Brain microvascular endothelial cell (primary cell): ENCODE results near the gene TAMALIN.

Source experiments
- DNase-seq: peaks from one replicate; pipeline ENCODE4 v3.0.0-alpha.2; 2020
- H3K27ac ChIP-seq: fragments of 250-450 bp; sonication (Bioruptor Pico); 2 replicates; pipeline ENCODE4 v1.5.1; 2020; ENCODE audit warnings: mild to moderate bottlenecking, moderate library complexity
- H3K27me3 ChIP-seq: fragments of 250-450 bp; sonication (Bioruptor Pico); replicated peaks from 2 replicates; pipeline ENCODE4 v1.5.1; 2020; ENCODE audit warnings: mild to moderate bottlenecking
- H3K36me3 ChIP-seq: fragments of 250-450 bp; sonication (Bioruptor Pico); replicated peaks from 2 replicates; pipeline ENCODE4 v1.5.1; 2020; ENCODE audit warnings: mild to moderate bottlenecking
- H3K4me3 ChIP-seq: 2 replicates; pipeline ENCODE4 v1.5.1; 2011; ENCODE audit warnings: low read depth, mild to moderate bottlenecking, control low read depth, low read length, moderate library complexity
- in situ Hi-C: cut with HindIII; loops from 2 replicates; pipeline ENCODE4 v1.10.0; 2017; ENCODE audit warnings: low sequenced_read_pairs, low pct_ligation_motif_present
- TF ChIP-seq, protein P1 (sequence below): IDR thresholded peaks from 2 replicates; pipeline ENCODE4 v1.5.1; 2011; ENCODE audit warnings: low read depth, mild to moderate bottlenecking, moderate library complexity, low read length, control low read depth, inconsistent platforms; ENCODE audit errors: missing control alignments

Gene TAMALIN

GRCh38 chr12:52007982-52008510, 1.3 kb downstream of the TAMALIN start:
- Histone ChIP-seq H3K27ac (no peak overlapping the region), H3K36me3 (no peaks in the 10 kb centered on the region), H3K4me3 (peak overlapping the region; percentile 64), H3K27me3 (peaks cover 16% of the 10 kb centered on the region)
- no peak for DNase-seq
- TF ChIP-seq, protein P1, sequence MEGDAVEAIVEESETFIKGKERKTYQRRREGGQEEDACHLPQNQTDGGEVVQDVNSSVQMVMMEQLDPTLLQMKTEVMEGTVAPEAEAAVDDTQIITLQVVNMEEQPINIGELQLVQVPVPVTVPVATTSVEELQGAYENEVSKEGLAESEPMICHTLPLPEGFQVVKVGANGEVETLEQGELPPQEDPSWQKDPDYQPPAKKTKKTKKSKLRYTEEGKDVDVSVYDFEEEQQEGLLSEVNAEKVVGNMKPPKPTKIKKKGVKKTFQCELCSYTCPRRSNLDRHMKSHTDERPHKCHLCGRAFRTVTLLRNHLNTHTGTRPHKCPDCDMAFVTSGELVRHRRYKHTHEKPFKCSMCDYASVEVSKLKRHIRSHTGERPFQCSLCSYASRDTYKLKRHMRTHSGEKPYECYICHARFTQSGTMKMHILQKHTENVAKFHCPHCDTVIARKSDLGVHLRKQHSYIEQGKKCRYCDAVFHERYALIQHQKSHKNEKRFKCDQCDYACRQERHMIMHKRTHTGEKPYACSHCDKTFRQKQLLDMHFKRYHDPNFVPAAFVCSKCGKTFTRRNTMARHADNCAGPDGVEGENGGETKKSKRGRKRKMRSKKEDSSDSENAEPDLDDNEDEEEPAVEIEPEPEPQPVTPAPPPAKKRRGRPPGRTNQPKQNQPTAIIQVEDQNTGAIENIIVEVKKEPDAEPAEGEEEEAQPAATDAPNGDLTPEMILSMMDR, result no peak
- in situ Hi-C loops, result no loop called here

DNA sequence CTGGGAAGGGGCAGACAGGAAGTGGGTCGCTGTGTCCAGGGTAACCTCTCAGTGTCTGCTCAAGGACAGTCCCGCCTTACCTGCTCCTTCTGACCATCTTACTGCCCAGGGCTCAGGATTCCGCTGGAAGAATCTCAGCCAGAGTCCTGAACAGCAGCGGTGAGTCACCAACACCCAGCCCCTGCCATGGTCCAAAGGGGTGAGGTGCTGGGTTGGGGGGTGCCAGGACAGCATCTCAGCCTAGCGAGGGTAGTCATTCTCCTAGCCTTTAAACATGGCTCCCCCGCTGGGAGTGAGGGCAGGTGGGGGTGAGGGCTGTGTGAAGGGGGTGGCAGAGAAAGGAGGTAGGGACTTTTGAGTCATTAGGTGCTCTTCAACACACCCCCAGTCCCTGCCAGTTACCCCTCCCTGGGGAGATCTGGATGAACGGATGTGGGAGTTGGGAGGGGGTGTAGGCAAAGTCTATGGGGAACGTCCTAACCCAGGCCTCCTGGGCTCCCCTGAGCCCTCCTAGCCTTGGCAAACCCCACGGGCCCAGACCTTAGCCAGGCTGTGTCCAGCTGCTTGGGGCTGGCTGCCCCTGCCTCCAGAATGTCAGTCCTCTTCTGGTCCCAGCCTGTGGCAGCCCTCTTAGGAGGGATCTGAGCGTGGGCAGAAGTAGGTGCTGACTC, 2.5 kb downstream of the TAMALIN start:
- TF ChIP-seq, protein P1, result no peak
- in situ Hi-C loops, result no loop called here
- Histone ChIP-seq H3K4me3 (no peak overlapping the region), H3K27ac (no peak overlapping the region), H3K36me3 (no peaks in the 10 kb centered on the region), H3K27me3 (peaks cover 16% of the 10 kb centered on the region)
- no peak for DNase-seq

DNA sequence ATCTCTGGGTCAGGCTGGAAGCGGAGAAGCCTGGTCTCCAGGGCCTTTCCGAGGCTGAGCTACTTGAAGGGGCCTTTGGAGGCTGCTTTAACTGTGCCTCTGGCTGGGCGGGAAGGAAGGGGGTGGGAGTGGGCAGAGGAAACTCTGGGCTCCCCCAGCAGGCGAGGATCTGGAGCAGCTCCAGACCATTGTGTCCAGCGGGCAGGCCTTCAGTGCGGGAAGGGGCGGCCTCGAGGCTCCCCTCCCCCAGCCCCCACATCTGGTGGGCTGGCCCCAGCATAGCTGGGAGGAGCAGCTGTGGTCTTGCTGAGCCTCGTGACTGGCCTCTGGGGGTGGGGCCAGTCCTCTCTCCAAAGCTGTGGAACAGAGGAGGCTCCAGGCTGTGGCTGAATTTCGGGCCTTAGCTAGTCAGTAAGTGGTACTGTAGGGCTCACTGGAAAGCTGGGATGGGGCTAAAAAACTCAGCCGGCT, 3.4 kb downstream of the TAMALIN start:
- TF ChIP-seq, protein P1, result no peak
- peak overlapping the region; percentile 24 for H3K4me3 ChIP-seq
- DNase-seq, result peak; percentile 32

DNA sequence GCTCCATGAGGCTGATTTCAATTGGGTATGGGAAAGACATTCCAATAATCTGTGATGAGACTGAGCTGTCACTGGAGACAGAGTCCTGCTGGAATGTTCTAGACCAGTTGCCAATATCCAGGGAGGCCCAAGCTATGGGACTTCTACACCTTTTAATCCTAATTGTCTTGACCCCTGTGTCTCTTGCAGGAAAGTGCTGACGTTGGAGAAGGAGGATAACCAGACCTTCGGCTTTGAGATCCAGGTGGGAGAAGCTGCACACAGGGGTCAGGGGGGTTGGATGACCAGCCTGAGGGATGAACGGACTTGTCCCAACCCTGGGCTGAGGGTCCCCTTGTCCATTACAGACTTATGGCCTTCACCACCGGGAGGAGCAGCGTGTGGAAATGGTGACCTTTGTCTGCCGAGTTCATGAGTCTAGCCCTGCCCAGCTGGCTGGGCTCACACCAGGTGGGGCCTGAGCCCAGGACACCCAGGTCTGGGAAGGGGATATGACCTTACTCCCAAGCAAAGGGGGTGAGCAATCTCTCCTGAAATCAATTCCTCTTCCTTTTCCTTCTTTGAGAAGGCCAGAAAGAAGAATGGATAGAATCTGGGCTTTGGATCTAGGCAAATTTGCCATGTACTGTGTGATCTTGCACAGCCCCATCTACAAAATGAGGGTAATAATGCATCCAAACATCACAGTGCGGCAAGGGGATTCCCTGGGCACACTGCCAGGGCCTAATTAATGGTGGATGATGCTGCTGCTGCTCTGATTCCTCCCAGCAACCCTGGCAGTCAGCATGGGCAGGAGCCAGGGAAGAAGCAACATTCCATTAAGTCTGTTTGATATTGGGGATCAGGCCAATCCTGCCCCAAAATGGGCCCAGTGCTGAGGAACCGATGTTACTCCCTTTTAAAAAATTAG, 4.2 kb downstream of the TAMALIN start:
- DNase-seq, result no peak
- in situ Hi-C loops, result no loop called here
- Histone ChIP-seq H3K4me3 (peak overlapping the region; percentile 24), H3K36me3 (no peaks in the 10 kb centered on the region), H3K27ac (no peak overlapping the region), H3K27me3 (peaks cover 15% of the 10 kb centered on the region)
- TF ChIP-seq, protein P1, result no peak

More for the DNA sequence above, 3.4 kb downstream of the TAMALIN start:
- Histone ChIP-seq H3K27me3 (peaks cover 16% of the 10 kb centered on the region), H3K36me3 (no peaks in the 10 kb centered on the region), H3K27ac (no peak overlapping the region)
- in situ Hi-C loops, result no loop called here

- no peak overlapping the region for H3K27ac ChIP-seq
- in situ Hi-C loops, result no loop called here
- TF ChIP-seq, protein P1, result no peak
These were observed 5.0 kb downstream of the TAMALIN start for GRCh38 chr12:52011602-52012214.

More at GRCh38 chr12:52011602-52012214, 5.0 kb downstream of the TAMALIN start:
- Histone ChIP-seq H3K4me3 (no peak overlapping the region), H3K27me3 (peaks cover 8% of the 10 kb centered on the region), H3K36me3 (no peaks in the 10 kb centered on the region)
- DNase-seq, result no peak
